ENCODE measurements around the gene TFAP2B.

Gene TFAP2B

GRCh38 chr6:50818673-50819072 lies at the start of gene TFAP2B:
Gene TFAP2B, plus strand, starts transcription at chr6:50818871. Its CDS starts 21 bp downstream, at chr6:50818892.
- no peak within 1 kb of the TSS for H3K27ac Mint-ChIP-seq (ENCODE audit: low read depth)
- H3K36me3 Mint-ChIP-seq (ENCODE audit: insufficient read depth): no peaks in the 10 kb centered on the region
- DNase-seq (ENCODE audit: low spot score in 2 of 2) (no peak), ATAC-seq (replicated peaks; ENCODE audit: extremely low read depth, poor library complexity, severe bottlenecking) (no peak)
- H3K4me3 Mint-ChIP-seq: no peak within 1 kb of the TSS
- H3K9me3 Mint-ChIP-seq: no peaks in the 10 kb centered on the region
- H3K27me3 Mint-ChIP-seq: peaks cover 91% of the 10 kb centered on the region
- peaks cover 6% of the 10 kb centered on the region for H3K4me1 Mint-ChIP-seq

- Mint-ChIP-seq H3K27me3 (no peaks in the 10 kb centered on the region), H3K36me3 (ENCODE audit: insufficient read depth) (peaks cover 1% of the 10 kb centered on the region), H3K9me3 (peaks cover 12% of the 10 kb centered on the region), H3K4me1 (no peaks in the 10 kb centered on the region), H3K4me3 (no peak overlapping the region), H3K27ac (ENCODE audit: low read depth) (no peak overlapping the region)
- DNase-seq (ENCODE audit: low spot score in 2 of 2): no peak
- ATAC-seq (replicated peaks; ENCODE audit: extremely low read depth, poor library complexity, severe bottlenecking): no peak
Measured at GRCh38 chr6:50778696-50779095, 40.0 kb upstream of the TFAP2B start.

GRCh38 chr6:50780382-50780781 lies 38.3 kb upstream of the TFAP2B start:
- no peaks in the 10 kb centered on the region for H3K27me3 Mint-ChIP-seq
- peaks cover 12% of the 10 kb centered on the region for H3K9me3 Mint-ChIP-seq
- no peak for DNase-seq (ENCODE audit: low spot score in 2 of 2)
- H3K4me3 Mint-ChIP-seq: no peak overlapping the region
- no peak for ATAC-seq (replicated peaks; ENCODE audit: extremely low read depth, poor library complexity, severe bottlenecking)
- no peak overlapping the region for H3K27ac Mint-ChIP-seq (ENCODE audit: low read depth)
- no peaks in the 10 kb centered on the region for H3K4me1 Mint-ChIP-seq
- H3K36me3 Mint-ChIP-seq (ENCODE audit: insufficient read depth): peaks cover 1% of the 10 kb centered on the region

GRCh38 chr6:50785921-50786320 lies 32.8 kb upstream of the TFAP2B start:
- Mint-ChIP-seq H3K36me3 (ENCODE audit: insufficient read depth) (no peaks in the 10 kb centered on the region), H3K27me3 (no peaks in the 10 kb centered on the region), H3K4me3 (no peak overlapping the region), H3K4me1 (no peaks in the 10 kb centered on the region), H3K9me3 (peaks cover 11% of the 10 kb centered on the region), H3K27ac (ENCODE audit: low read depth) (no peak overlapping the region)
- no peak for DNase-seq (ENCODE audit: low spot score in 2 of 2)
- no peak for ATAC-seq (replicated peaks; ENCODE audit: extremely low read depth, poor library complexity, severe bottlenecking)

GRCh38 chr6:50791900-50792508 lies 26.7 kb upstream of the TFAP2B start:
- DNase-seq (ENCODE audit: low spot score in 2 of 2) (no peak), ATAC-seq (replicated peaks; ENCODE audit: extremely low read depth, poor library complexity, severe bottlenecking) (no peak)
- Mint-ChIP-seq H3K27me3 (no peaks in the 10 kb centered on the region), H3K9me3 (peaks cover 17% of the 10 kb centered on the region), H3K4me1 (no peaks in the 10 kb centered on the region), H3K27ac (ENCODE audit: low read depth) (no peak overlapping the region), H3K36me3 (ENCODE audit: insufficient read depth) (no peaks in the 10 kb centered on the region), H3K4me3 (no peak overlapping the region)

GRCh38 chr6:50792771-50793170 lies 25.9 kb upstream of the TFAP2B start:
- H3K4me3 Mint-ChIP-seq: no peak overlapping the region
- no peaks in the 10 kb centered on the region for H3K27me3 Mint-ChIP-seq
- ATAC-seq (replicated peaks; ENCODE audit: extremely low read depth, poor library complexity, severe bottlenecking) (no peak), DNase-seq (ENCODE audit: low spot score in 2 of 2) (no peak)
- H3K27ac Mint-ChIP-seq (ENCODE audit: low read depth): no peak overlapping the region
- no peaks in the 10 kb centered on the region for H3K4me1 Mint-ChIP-seq
- H3K36me3 Mint-ChIP-seq (ENCODE audit: insufficient read depth): no peaks in the 10 kb centered on the region
- peaks cover 17% of the 10 kb centered on the region for H3K9me3 Mint-ChIP-seq

- H3K36me3 Mint-ChIP-seq (ENCODE audit: insufficient read depth): no peaks in the 10 kb centered on the region
- H3K4me3 Mint-ChIP-seq: no peak overlapping the region
- H3K9me3 Mint-ChIP-seq: peaks cover 12% of the 10 kb centered on the region
- no peak overlapping the region for H3K27ac Mint-ChIP-seq (ENCODE audit: low read depth)
- H3K4me1 Mint-ChIP-seq: no peaks in the 10 kb centered on the region
- no peaks in the 10 kb centered on the region for H3K27me3 Mint-ChIP-seq
- ATAC-seq (replicated peaks; ENCODE audit: extremely low read depth, poor library complexity, severe bottlenecking) (no peak), DNase-seq (ENCODE audit: low spot score in 2 of 2) (no peak)
Measured at GRCh38 chr6:50795574-50795973, 23.1 kb upstream of the TFAP2B start.

GRCh38 chr6:50804283-50804682 lies 14.4 kb upstream of the TFAP2B start:
- Mint-ChIP-seq H3K4me1 (no peaks in the 10 kb centered on the region), H3K36me3 (ENCODE audit: insufficient read depth) (no peaks in the 10 kb centered on the region), H3K27ac (ENCODE audit: low read depth) (no peak overlapping the region), H3K9me3 (peaks cover 7% of the 10 kb centered on the region), H3K4me3 (no peak overlapping the region), H3K27me3 (no peaks in the 10 kb centered on the region)
- ATAC-seq (replicated peaks; ENCODE audit: extremely low read depth, poor library complexity, severe bottlenecking) (no peak), DNase-seq (ENCODE audit: low spot score in 2 of 2) (no peak)

- DNase-seq (ENCODE audit: low spot score in 2 of 2) (no peak), ATAC-seq (replicated peaks; ENCODE audit: extremely low read depth, poor library complexity, severe bottlenecking) (no peak)
- Mint-ChIP-seq H3K4me1 (no peaks in the 10 kb centered on the region), H3K27ac (ENCODE audit: low read depth) (no peak overlapping the region), H3K27me3 (no peaks in the 10 kb centered on the region), H3K36me3 (ENCODE audit: insufficient read depth) (no peaks in the 10 kb centered on the region), H3K9me3 (peaks cover 7% of the 10 kb centered on the region), H3K4me3 (no peak overlapping the region)
Measured at GRCh38 chr6:50807035-50807434, 11.6 kb upstream of the TFAP2B start.

GRCh38 chr6:50815436-50816114 lies 3.1 kb upstream of the TFAP2B start:
- peaks cover 61% of the 10 kb centered on the region for H3K27me3 Mint-ChIP-seq
- H3K9me3 Mint-ChIP-seq: no peaks in the 10 kb centered on the region
- peak overlapping the region; percentile 58 for H3K4me3 Mint-ChIP-seq
- DNase-seq (ENCODE audit: low spot score in 2 of 2) (no peak), ATAC-seq (replicated peaks; ENCODE audit: extremely low read depth, poor library complexity, severe bottlenecking) (no peak)
- H3K27ac Mint-ChIP-seq (ENCODE audit: low read depth): peak overlapping the region; percentile 41
- H3K36me3 Mint-ChIP-seq (ENCODE audit: insufficient read depth): no peaks in the 10 kb centered on the region
- H3K4me1 Mint-ChIP-seq: peaks cover 6% of the 10 kb centered on the region

GRCh38 chr6:50816115-50816675 lies 2.5 kb upstream of the TFAP2B start:
- ATAC-seq (replicated peaks; ENCODE audit: extremely low read depth, poor library complexity, severe bottlenecking) (no peak), DNase-seq (ENCODE audit: low spot score in 2 of 2) (no peak)
- Mint-ChIP-seq H3K36me3 (ENCODE audit: insufficient read depth) (no peaks in the 10 kb centered on the region), H3K27me3 (peaks cover 67% of the 10 kb centered on the region), H3K4me3 (peak overlapping the region; percentile 58), H3K27ac (ENCODE audit: low read depth) (no peak overlapping the region), H3K9me3 (no peaks in the 10 kb centered on the region), H3K4me1 (peaks cover 6% of the 10 kb centered on the region)

GRCh38 chr6:50816947-50817645 lies 1.6 kb upstream of the TFAP2B start:
- Mint-ChIP-seq H3K4me3 (no peak overlapping the region), H3K27ac (ENCODE audit: low read depth) (no peak overlapping the region), H3K27me3 (peaks cover 76% of the 10 kb centered on the region), H3K36me3 (ENCODE audit: insufficient read depth) (no peaks in the 10 kb centered on the region), H3K4me1 (peaks cover 6% of the 10 kb centered on the region), H3K9me3 (no peaks in the 10 kb centered on the region)
- no peak for ATAC-seq (replicated peaks; ENCODE audit: extremely low read depth, poor library complexity, severe bottlenecking)
- no peak for DNase-seq (ENCODE audit: low spot score in 2 of 2)

- no peaks in the 10 kb centered on the region for H3K36me3 Mint-ChIP-seq (ENCODE audit: insufficient read depth)
- H3K9me3 Mint-ChIP-seq: no peaks in the 10 kb centered on the region
- no peak for ATAC-seq (replicated peaks; ENCODE audit: extremely low read depth, poor library complexity, severe bottlenecking)
- H3K4me3 Mint-ChIP-seq: no peak overlapping the region
- DNase-seq (ENCODE audit: low spot score in 2 of 2): no peak
- H3K27me3 Mint-ChIP-seq: peaks cover 81% of the 10 kb centered on the region
- no peak overlapping the region for H3K27ac Mint-ChIP-seq (ENCODE audit: low read depth)
- H3K4me1 Mint-ChIP-seq: peaks cover 6% of the 10 kb centered on the region
Measured at GRCh38 chr6:50817646-50817950, 1.1 kb upstream of the TFAP2B start.
